ENCODE measurements around the gene CDCA5. TPM values are rescaled to one million over a fixed set of nuclear protein-coding genes. Genes with fewer than 3 reads are reported as not detected.

The CDCA5 gene
- total RNA-seq, 1 experiment from 2014 or later: 72.1 TPM

GRCh38 chr11:65071907-65072630 is 11.8 kb downstream of the CDCA5 start:
- no peak for DNase-seq (ENCODE audit: low spot score)

GRCh38 chr11:65069217-65069616 is 14.6 kb downstream of the CDCA5 start:
- no peak for DNase-seq (ENCODE audit: low spot score)

GRCh38 chr11:65067446-65067845 is 16.4 kb downstream of the CDCA5 start:
- no peak for DNase-seq (ENCODE audit: low spot score)

GRCh38 chr11:65066805-65067291 is 17.0 kb downstream of the CDCA5 start:
- DNase-seq (ENCODE audit: low spot score): no peak

GRCh38 chr11:65066315-65066714 is 17.5 kb downstream of the CDCA5 start:
- no peak for DNase-seq (ENCODE audit: low spot score)

- no peak for DNase-seq (ENCODE audit: low spot score)
Observed at GRCh38 chr11:65065851-65066250, 18.0 kb downstream of the CDCA5 start.

- no peak for DNase-seq (ENCODE audit: low spot score)
Observed at GRCh38 chr11:65064847-65065240, 19.0 kb downstream of the CDCA5 start.

- DNase-seq (ENCODE audit: low spot score): no peak
Observed at GRCh38 chr11:65063532-65063931, 20.3 kb downstream of the CDCA5 start.

- peak; percentile 34 for DNase-seq (ENCODE audit: low spot score)
Observed at GRCh38 chr11:65060913-65061408, 22.9 kb downstream of the CDCA5 start.

GRCh38 chr11:65059959-65060824 is 23.6 kb downstream of the CDCA5 start:
- DNase-seq (ENCODE audit: low spot score): no peak

GRCh38 chr11:65059523-65059922 is 24.3 kb downstream of the CDCA5 start:
- DNase-seq (ENCODE audit: low spot score): no peak

GRCh38 chr11:65058419-65059054 is 25.3 kb downstream of the CDCA5 start, which contains the start of gene NAALADL1:
Gene NAALADL1 (minus strand): TSS chr11:65058553. CDS start chr11:65058521, 32 bp downstream.
- no peak for DNase-seq (ENCODE audit: low spot score)

GRCh38 chr11:65058012-65058411 is 25.8 kb downstream of the CDCA5 start:
- DNase-seq (ENCODE audit: low spot score): no peak

- no peak for DNase-seq (ENCODE audit: low spot score)
Observed at GRCh38 chr11:65057526-65057925, 26.3 kb downstream of the CDCA5 start.

- no peak for DNase-seq (ENCODE audit: low spot score)
Observed at GRCh38 chr11:65056999-65057398, 26.8 kb downstream of the CDCA5 start.

- DNase-seq (ENCODE audit: low spot score): no peak
Observed at GRCh38 chr11:65055538-65055937, 28.3 kb downstream of the CDCA5 start.

GRCh38 chr11:65053827-65054508 is 29.9 kb downstream of the CDCA5 start:
- DNase-seq (ENCODE audit: low spot score): no peak

GRCh38 chr11:65051398-65051858 is 32.4 kb downstream of the CDCA5 start:
- DNase-seq (ENCODE audit: low spot score): no peak

- DNase-seq (ENCODE audit: low spot score): no peak
Observed at GRCh38 chr11:65047581-65048422, 36.0 kb downstream of the CDCA5 start.

- DNase-seq (ENCODE audit: low spot score): no peak
Observed at GRCh38 chr11:65045728-65046127, 38.1 kb downstream of the CDCA5 start.
